IMR-90 (cell line): ENCODE results near the gene STAP1.

ENCODE experiments used
- BHLHE40 ChIP-seq: fragments of 150-350 bp; IDR thresholded peaks from 2 replicates; pipeline ENCODE4 v1.6.1; 2016; ENCODE audit warnings: mild to moderate bottlenecking, low read depth, low read length
- CEBPB ChIP-seq: IDR thresholded peaks from 2 replicates; pipeline ENCODE4 v1.6.1; 2012; ENCODE audit warnings: low read depth, low read length, improper control_type of control experiment
- CHD1 ChIP-seq: IDR thresholded peaks from 2 replicates; pipeline ENCODE4 v1.6.1; 2012; ENCODE audit warnings: low read depth, low read length, improper control_type of control experiment
- CTCF ChIP-seq: conservative IDR thresholded peaks from 2 replicates; pipeline ENCODE4 v1.5.1; 2012; ENCODE audit warnings: mild to moderate bottlenecking, low read depth, low read length, improper control_type of control experiment
- MAFK ChIP-seq: IDR thresholded peaks from 2 replicates; pipeline ENCODE4 v1.6.1; 2012; ENCODE audit warnings: low read depth, low read length, improper control_type of control experiment
- MAZ ChIP-seq: IDR thresholded peaks from 2 replicates; pipeline ENCODE4 v1.6.1; 2012; ENCODE audit warnings: low read depth, mild to moderate bottlenecking, low read length, improper control_type of control experiment, moderate library complexity, borderline replicate concordance
- MXI1 ChIP-seq: IDR thresholded peaks from 2 replicates; pipeline ENCODE4 v1.6.1; 2012; ENCODE audit warnings: low read depth, mild to moderate bottlenecking, low read length, moderate library complexity, borderline replicate concordance
- NFE2L2 ChIP-seq: fragments of 150-350 bp; IDR thresholded peaks from 2 replicates; pipeline ENCODE4 v1.6.1; 2016; ENCODE audit warnings: low read depth, mild to moderate bottlenecking, low read length
- POLR2A ChIP-seq: IDR thresholded peaks from 2 replicates; pipeline ENCODE4 v1.6.1; 2012; ENCODE audit warnings: mild to moderate bottlenecking, low read depth, low read length
- RAD21 ChIP-seq: IDR thresholded peaks from 2 replicates; pipeline ENCODE4 v1.6.1; 2012; ENCODE audit warnings: low read length, improper control_type of control experiment
- RCOR1 ChIP-seq: IDR thresholded peaks from 2 replicates; pipeline ENCODE4 v1.6.1; 2012; ENCODE audit warnings: mild to moderate bottlenecking, low read length, improper control_type of control experiment; ENCODE audit not compliant: insufficient replicate concordance
- RFX5 ChIP-seq: IDR thresholded peaks from 2 replicates; pipeline ENCODE4 v1.8.0; 2012; ENCODE audit warnings: low read depth, mild to moderate bottlenecking, low read length, moderate library complexity
- SMC3 ChIP-seq: fragments of 150-350 bp; IDR thresholded peaks from 2 replicates; pipeline ENCODE4 v1.6.1; 2016; ENCODE audit warnings: low read depth, mild to moderate bottlenecking, antibody characterized with exemption, low read length, moderate library complexity
- TF ChIP-seq, protein P1 (sequence below): fragments of 150-350 bp; IDR thresholded peaks from 2 replicates; pipeline ENCODE4 v1.6.1; 2017; ENCODE audit warnings: mild to moderate bottlenecking, antibody characterized with exemption, low read length, low read depth

GRCh38 chr4:67571975-67572374, 13.4 kb downstream of the STAP1 start:
- TF ChIP-seq CTCF, result no peak
- no peak for TF ChIP-seq RFX5
- no peak for TF ChIP-seq MAFK
- no peak for TF ChIP-seq POLR2A
- no peak for TF ChIP-seq MAZ
- no peak for TF ChIP-seq NFE2L2
- no peak for TF ChIP-seq SMC3
- no peak for TF ChIP-seq CEBPB
- TF ChIP-seq BHLHE40, result no peak
- TF ChIP-seq, protein P1, sequence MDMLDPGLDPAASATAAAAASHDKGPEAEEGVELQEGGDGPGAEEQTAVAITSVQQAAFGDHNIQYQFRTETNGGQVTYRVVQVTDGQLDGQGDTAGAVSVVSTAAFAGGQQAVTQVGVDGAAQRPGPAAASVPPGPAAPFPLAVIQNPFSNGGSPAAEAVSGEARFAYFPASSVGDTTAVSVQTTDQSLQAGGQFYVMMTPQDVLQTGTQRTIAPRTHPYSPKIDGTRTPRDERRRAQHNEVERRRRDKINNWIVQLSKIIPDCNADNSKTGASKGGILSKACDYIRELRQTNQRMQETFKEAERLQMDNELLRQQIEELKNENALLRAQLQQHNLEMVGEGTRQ, result no peak
- TF ChIP-seq CHD1, result no peak
- TF ChIP-seq RAD21, result no peak
- no peak for TF ChIP-seq RCOR1
- TF ChIP-seq MXI1, result no peak
